Neuron (in vitro differentiated cells): ENCODE results near the gene ARL16.
A peak's percentile ranks its signal among the peaks of the same experiment; 100 is the strongest.

Experiments used
- H2AFZ ChIP-seq: one replicate; pipeline ENCODE4 v1.6.1; 2013; ENCODE audit warnings: low read depth, mild to moderate bottlenecking, inconsistent platforms, low read length, moderate library complexity
- H3K27me3 ChIP-seq: one replicate; pipeline ENCODE4 v1.6.1; 2013; ENCODE audit warnings: low read length; ENCODE audit not compliant: insufficient read depth
- H3K36me3 ChIP-seq: one replicate; pipeline ENCODE4 v1.6.1; 2013; ENCODE audit warnings: low read length; ENCODE audit not compliant: insufficient read depth
- H3K4me1 ChIP-seq: one replicate; pipeline ENCODE4 v1.6.1; 2013; ENCODE audit warnings: low read length; ENCODE audit not compliant: insufficient read depth
- H3K4me3 ChIP-seq: 2 replicates; pipeline ENCODE4 v1.5.1; 2013; ENCODE audit warnings: mild to moderate bottlenecking, low read length, moderate library complexity
- H3K9me3 ChIP-seq: one replicate; pipeline ENCODE4 v1.6.1; 2013; ENCODE audit warnings: low read length

Gene ARL16

GRCh38 chr17:81715872-81716673, 32.5 kb upstream of the ARL16 start:
- no peak overlapping the region for H3K4me3 ChIP-seq
- peaks cover 27% of the 10 kb centered on the region for H3K4me1 ChIP-seq
- no peaks in the 10 kb centered on the region for H3K27me3 ChIP-seq
- H3K36me3 ChIP-seq: peaks cover 14% of the 10 kb centered on the region
- no peak overlapping the region for H2AFZ ChIP-seq
- H3K9me3 ChIP-seq: no peaks in the 10 kb centered on the region

DNA sequence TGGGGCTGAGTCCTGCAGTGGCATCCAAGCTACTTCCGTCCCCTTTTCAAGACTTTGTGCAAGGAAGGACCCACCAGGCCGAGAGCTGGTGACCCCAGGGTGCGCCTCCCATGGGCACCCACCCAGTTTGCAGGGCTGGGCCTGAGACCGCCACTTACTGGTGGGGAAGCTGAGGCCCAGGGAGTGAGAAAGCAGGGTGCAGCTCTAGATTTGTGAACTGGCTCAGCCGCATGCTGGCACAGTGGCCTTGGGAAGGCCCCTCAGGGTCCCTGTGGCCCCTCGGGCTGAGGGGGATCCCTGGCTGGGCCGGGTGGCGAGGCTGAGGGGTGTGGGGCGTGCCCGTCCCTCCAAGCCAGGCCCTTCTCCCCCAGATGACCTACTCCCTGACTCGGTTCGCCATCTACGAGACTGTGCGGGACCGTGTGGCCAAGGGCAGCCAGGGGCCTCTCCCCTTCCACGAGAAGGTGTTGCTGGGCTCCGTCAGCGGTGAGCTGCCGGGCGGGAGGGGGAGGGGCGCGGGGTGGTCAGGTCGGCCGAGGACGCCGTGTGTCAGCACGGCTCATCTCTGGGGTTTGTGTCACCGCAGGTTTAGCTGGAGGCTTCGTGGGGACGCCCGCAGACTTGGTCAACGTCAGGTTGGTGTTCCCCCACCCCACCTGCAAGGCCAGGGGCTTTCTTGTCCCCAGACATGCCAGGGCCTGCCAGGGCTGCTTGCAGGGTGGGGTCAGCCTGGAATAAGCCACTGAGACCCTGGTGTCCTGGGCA, 31.7 kb upstream of the ARL16 start:
- no peaks in the 10 kb centered on the region for H3K27me3 ChIP-seq

GRCh38 chr17:81714412-81715106, 31.0 kb upstream of the ARL16 start:
- no peaks in the 10 kb centered on the region for H3K9me3 ChIP-seq
- H3K36me3 ChIP-seq: peaks cover 12% of the 10 kb centered on the region
- H3K4me3 ChIP-seq: no peak overlapping the region
- H3K4me1 ChIP-seq: peaks cover 31% of the 10 kb centered on the region
- H2AFZ ChIP-seq: no peak overlapping the region
- no peaks in the 10 kb centered on the region for H3K27me3 ChIP-seq

More for the DNA sequence above, 31.7 kb upstream of the ARL16 start:
- H3K36me3 ChIP-seq: peaks cover 14% of the 10 kb centered on the region
- H2AFZ ChIP-seq: no peak overlapping the region
- H3K4me3 ChIP-seq: no peak overlapping the region
- H3K4me1 ChIP-seq: peaks cover 31% of the 10 kb centered on the region
- H3K9me3 ChIP-seq: no peaks in the 10 kb centered on the region

- Histone ChIP-seq H3K36me3 (peaks cover 14% of the 10 kb centered on the region), H3K4me1 (peaks cover 31% of the 10 kb centered on the region), H3K27me3 (no peaks in the 10 kb centered on the region), H3K4me3 (peak overlapping the region; percentile 63), H3K9me3 (no peaks in the 10 kb centered on the region), H2AFZ (no peak overlapping the region)
Measured at GRCh38 chr17:81713556-81714411, 30.2 kb upstream of the ARL16 start.

- H3K36me3 ChIP-seq: peaks cover 13% of the 10 kb centered on the region
- H3K27me3 ChIP-seq: no peaks in the 10 kb centered on the region
- H3K4me3 ChIP-seq: peak overlapping the region; percentile 63
- H3K9me3 ChIP-seq: no peaks in the 10 kb centered on the region
- H3K4me1 ChIP-seq: peaks cover 31% of the 10 kb centered on the region
- peak overlapping the region; percentile 24 for H2AFZ ChIP-seq
Measured at GRCh38 chr17:81713004-81713555, 29.5 kb upstream of the ARL16 start.

DNA sequence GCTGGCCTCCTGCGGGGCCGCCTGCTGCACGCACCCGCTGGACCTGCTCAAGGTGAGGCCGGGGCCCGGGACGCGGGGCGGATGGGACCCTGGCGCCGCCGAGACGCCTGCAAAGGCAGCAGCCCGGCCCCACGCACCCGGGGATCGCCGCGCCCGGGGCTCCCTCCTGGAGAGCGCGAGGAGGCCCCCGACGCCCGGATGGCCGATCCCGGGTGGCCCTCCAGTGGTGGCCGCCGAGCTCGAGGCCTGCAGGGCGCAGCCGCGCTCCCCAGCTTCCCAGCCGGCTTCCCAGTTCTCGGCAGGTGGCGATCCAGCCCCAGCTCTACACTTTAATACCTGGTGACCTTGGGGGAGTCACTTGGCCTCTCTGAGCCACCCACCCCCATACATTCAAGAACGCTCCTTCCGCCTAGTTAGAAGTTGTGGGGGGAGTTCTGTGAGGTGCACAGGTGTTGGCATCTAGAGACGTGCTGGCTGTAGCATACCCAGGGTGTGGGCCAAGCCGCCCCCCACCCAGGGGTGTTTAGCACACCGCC, 28.9 kb upstream of the ARL16 start:
- Histone ChIP-seq H3K36me3 (peaks cover 12% of the 10 kb centered on the region), H3K4me3 (peak overlapping the region; percentile 63), H3K4me1 (peaks cover 31% of the 10 kb centered on the region), H3K9me3 (no peaks in the 10 kb centered on the region), H3K27me3 (no peaks in the 10 kb centered on the region), H2AFZ (peak overlapping the region; percentile 24)

DNA sequence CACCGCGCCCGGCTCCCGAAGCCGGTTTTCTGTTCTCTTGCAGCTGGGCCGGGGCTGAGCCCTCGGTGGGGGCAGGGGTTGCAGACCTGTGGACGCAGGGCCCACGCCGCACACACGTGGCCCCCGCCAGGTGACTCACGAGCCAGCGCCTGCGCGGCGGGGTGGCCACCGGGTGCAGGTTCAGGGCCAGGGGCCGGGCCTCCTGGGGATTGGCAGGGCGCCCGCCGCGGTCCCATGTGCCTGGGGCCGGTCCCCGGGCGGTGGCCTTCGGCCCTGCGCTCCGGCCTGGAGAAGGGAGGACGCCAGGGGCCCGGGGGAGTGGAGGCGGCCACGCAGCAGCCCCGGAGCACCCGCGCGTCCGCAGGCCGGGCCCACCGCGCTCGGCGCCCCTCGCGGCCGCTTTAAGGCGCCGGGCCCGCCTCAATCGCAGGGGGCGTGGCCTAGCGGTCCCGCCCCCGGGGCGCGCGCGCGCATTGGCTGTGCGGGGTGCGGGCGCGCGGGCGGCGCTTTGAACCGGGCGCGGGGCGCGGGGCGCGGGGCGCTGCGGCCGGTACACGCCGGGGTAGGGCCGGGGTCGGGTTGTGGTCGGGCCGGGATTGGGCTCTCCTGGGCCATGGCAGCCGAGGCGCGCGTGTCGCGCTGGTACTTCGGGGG, 28.3 kb upstream of the ARL16 start, which contains the start of gene SLC25A10:
TSS of gene SLC25A10 (plus strand) at position 471 of the 654 bp plus-strand sequence. CDS start at position 614, 143 bp downstream.
- peak within 1 kb of the TSS; percentile 63 for H3K4me3 ChIP-seq
- H2AFZ ChIP-seq: peak within 1 kb of the TSS; percentile 58
- peaks cover 17% of the 10 kb centered on the region for H3K36me3 ChIP-seq
- H3K27me3 ChIP-seq: no peaks in the 10 kb centered on the region
- peaks cover 31% of the 10 kb centered on the region for H3K4me1 ChIP-seq
- no peaks in the 10 kb centered on the region for H3K9me3 ChIP-seq

DNA sequence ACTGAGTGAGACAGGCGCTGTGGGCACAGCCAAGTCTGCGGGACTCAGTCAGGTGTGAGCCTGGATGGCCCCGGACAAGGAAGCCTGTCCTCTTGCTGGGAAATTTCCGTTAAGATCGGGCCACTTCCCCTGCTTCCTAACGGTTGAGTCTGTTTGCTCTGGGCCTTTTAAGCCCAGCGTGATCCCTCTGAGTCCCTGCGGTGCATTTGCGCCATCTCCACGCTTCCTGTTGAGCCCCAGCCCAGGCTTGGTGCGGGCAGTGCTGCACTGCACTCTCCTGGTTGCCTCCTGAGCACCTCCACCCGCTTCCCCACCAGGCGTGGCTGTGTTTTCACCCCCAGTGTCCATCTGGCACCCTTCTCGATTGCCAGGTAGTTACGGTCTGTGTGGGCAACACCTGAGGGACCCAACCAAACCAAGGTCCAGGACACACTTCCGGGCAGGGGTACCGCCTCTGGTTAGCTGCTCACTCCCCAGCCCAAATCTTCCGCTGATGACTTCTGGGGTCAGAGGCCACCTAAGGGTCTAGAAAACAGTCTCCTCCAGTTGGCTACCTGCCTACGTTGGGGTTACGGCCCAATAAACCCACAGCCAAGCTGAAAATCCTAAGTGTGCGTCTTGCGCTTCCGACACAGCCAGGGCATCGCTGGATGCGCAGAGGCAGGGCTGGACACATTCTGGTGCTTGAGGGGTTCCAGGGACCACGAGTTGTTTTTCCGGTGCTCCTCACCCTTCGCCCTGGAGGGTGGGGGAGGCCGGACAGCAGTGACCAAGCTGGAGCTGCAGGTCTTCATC, 27.1 kb upstream of the ARL16 start:
- Histone ChIP-seq H3K36me3 (peaks cover 28% of the 10 kb centered on the region), H3K27me3 (no peaks in the 10 kb centered on the region), H2AFZ (no peak overlapping the region), H3K4me1 (peaks cover 31% of the 10 kb centered on the region), H3K4me3 (no peak overlapping the region), H3K9me3 (no peaks in the 10 kb centered on the region)

GRCh38 chr17:81708739-81709185, 25.2 kb upstream of the ARL16 start:
- no peaks in the 10 kb centered on the region for H3K27me3 ChIP-seq

GRCh38 chr17:81707725-81708646, 24.4 kb upstream of the ARL16 start:
- H3K27me3 ChIP-seq: no peaks in the 10 kb centered on the region
- no peak overlapping the region for H3K4me3 ChIP-seq
- no peaks in the 10 kb centered on the region for H3K9me3 ChIP-seq
- no peak overlapping the region for H2AFZ ChIP-seq
- peaks cover 24% of the 10 kb centered on the region for H3K4me1 ChIP-seq
- peaks cover 34% of the 10 kb centered on the region for H3K36me3 ChIP-seq

More at GRCh38 chr17:81708739-81709185, 25.2 kb upstream of the ARL16 start:
- Histone ChIP-seq H3K4me1 (peaks cover 30% of the 10 kb centered on the region), H2AFZ (no peak overlapping the region), H3K36me3 (peaks cover 34% of the 10 kb centered on the region), H3K9me3 (no peaks in the 10 kb centered on the region), H3K4me3 (no peak overlapping the region)
